Heart right ventricle (tissue), 16 donors: ENCODE results near the gene POLR2L. TPM values are rescaled to one million over a fixed set of nuclear protein-coding genes. Genes with fewer than 3 reads are reported as not detected.

Experiments used
- ATAC-seq, 8 donors: fragments of 200-7000 bp; cut with Tn5 transposase; one replicate each; pipeline ENCODE4 v1.9.1; 2020; ENCODE audit warnings: mild to moderate bottlenecking in 8 of 8, moderate library complexity in 8 of 8, moderate number of reproducible peaks in 1 of 8
- DNase-seq, 2 donors: peaks; one replicate each; pipeline ENCODE4 v3.0.0-alpha.2; 2020
- H3K27ac ChIP-seq, 10 donors: fragments of 200-600 bp; sonication (generic) in 2 of 10; one replicate each; pipeline versions ENCODE4 v1.5.0 to v1.8.0; 2020 to 2022; ENCODE audit warnings: mild to moderate bottlenecking in 3 of 10
- H3K27me3 ChIP-seq, 7 donors: fragments of 200-600 bp; one replicate each; pipeline ENCODE4 v1.8.0; 2021 to 2022; ENCODE audit warnings: mild to moderate bottlenecking in 2 of 7
- H3K36me3 ChIP-seq, 9 donors: fragments of 200-600 bp; sonication (generic) in 1 of 9; one replicate each; pipeline versions ENCODE4 v1.5.0 to v1.8.0; 2020 to 2022; ENCODE audit warnings: mild to moderate bottlenecking in 2 of 9
- H3K4me1 ChIP-seq, 9 donors: fragments of 200-600 bp; sonication (generic) in 1 of 9; one replicate each; pipeline versions ENCODE4 v1.5.0 to v1.8.0; 2020 to 2022; ENCODE audit warnings: mild to moderate bottlenecking in 4 of 9
- H3K4me3 ChIP-seq, 10 donors: fragments of 200-600 bp; sonication (generic) in 2 of 10; one replicate each; pipeline versions ENCODE4 v1.5.0 to v1.8.0; 2020 to 2022; ENCODE audit warnings: mild to moderate bottlenecking in 7 of 10, moderate library complexity in 2 of 10
- H3K9me3 ChIP-seq, 11 donors: fragments of 200-600 bp in 10 of 11; sonication (generic) in 2 of 11; one replicate each; pipeline versions ENCODE4 v1.5.0 to v1.8.0; 2013 to 2022; ENCODE audit warnings: mild to moderate bottlenecking in 2 of 11, control low read depth in 1 of 11, moderate library complexity in 1 of 11
- WGBS, 2 donors: extraction: QIAGEN DNeasy Blood & Tissue Kit; methylation state at CpG; one replicate each; pipeline ENCODE4 v1.1.7; 2013; ENCODE audit warnings: inconsistent platforms in 1 of 2; 5-methylcytosine and 5-hydroxymethylcytosine counted together
- intact Hi-C, 10 donors: fragments of 100-400 bp; cut with DNase I; formaldehyde crosslinking; loops; one replicate each; pipeline versions ENCODE4 v1.11.1 to v1.14.2; 2022
- polyA plus RNA-seq, 2 donors: library from polyadenylated mRNA; stranded (reverse); fragments of 200-250 nt; gene quantifications; one replicate each; pipeline ENCODE4 v1.2.3, GENCODE V29; 2013
- total RNA-seq, 10 donors: library from RNA; stranded (reverse); fragmentation: NEBNext Ultra II Directional in 3 of 10; extraction: Animal tissue kit (Norgen Biotek cat#: 25700) in 3 of 10; gene quantifications; one replicate each; pipeline versions ENCODE4 v1.2.1 to v1.2.4, GENCODE V29; 2021 to 2023
- TF ChIP-seq, protein P1 (sequence below), 9 donors: fragments of 200-600 bp; sonication (generic) in 2 of 9; IDR thresholded peaks; one replicate each; pipeline versions ENCODE4 v1.5.0 to v1.8.0; 2021 to 2022; ENCODE audit warnings: antibody characterized with exemption in 9 of 9, mild to moderate bottlenecking in 5 of 9, moderate library complexity in 1 of 9
- donor health status: Arrhythmogenic right ventricular cardiomyopathy.
- donor health status: ischemic (EF 13 %, LVEDD 7.1; RV severe dilation, severe dysfunction).
- donor health status: healthy with polysubstance abuse.
- donor health status: DM: no; HTN: yes; CAD: no.
- donor health status: DM: no; HTN: no; CAD: no.
- donor health status: ischemic (EF 25% LVEDD 6.9; RV normal size, moderate dysfunction).
- donor health status: ischemic (EF 25% LVEDD 5.7; RV mildly dilated, moderate dysfunction).
- donor health status: healthy.
- donor health status: DM: yes; HTN: yes; CAD: no.
- donor health status: Ischemic cardiomyopathy.
- donor health status: ischemic (EF 35%, LVEDD 5.7; RV mildly dilated, moderate dysfunction).
- donor health status: nonischemic (EF 11% LVEDD 7.7; RV severe dilation, severe dysfunction).
- donor health status: DM: yes; HTN: yes; CAD: no.
- donor health status: PGD.
- donor health status: ischemic (EF 29% LVEDD 5.4; RV normal size, mild dysfunction).
- donor health status: nonischemic (EF 23%, LVEDD 6.1; RV moderate dilation, normal function).

The POLR2L gene
- total and polyA plus RNA-seq, 12 donors = 148 to 279 (median 234) TPM

DNA sequence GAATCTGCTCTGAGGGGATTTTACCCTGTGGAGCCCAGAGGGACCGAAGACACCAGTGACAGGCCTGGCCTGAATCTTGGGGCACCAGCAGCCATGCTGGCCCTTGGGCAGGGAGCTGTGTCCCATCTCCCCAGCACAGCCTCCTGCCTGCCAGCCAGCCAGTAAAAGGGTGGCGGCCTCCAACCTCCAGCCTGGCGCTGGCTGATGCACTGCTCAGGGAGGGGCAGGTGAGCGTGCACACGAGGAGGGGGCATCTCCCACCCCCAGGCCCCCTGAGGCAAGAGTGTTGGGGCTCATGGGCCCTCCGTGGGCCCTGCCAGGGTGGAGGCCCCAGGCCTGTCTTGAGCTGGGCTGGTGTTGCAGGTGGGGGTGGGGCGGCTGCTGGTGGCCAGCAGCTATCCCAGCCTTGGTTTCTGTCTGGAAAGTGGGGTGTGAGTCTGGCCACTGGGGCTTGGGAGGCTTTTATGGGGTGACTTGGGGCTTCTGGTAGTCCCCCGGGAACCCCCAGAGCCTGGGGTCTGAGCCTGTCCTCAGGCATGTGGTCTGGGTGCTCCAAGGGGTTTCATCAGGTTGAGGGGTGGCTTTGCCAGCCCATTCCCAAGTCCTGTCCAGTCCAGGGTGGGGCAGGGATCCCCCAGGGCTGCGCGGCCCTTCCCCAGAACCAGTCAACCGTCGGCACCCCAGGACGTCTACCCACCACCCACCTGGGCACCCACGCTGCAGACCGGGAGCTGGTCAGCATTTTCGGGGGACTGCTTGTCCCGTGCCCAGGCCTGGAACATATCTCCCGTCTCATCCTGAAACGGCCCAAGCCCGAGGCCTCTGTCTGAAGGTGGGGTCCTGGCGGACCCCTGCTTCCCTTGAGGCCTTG lies 18.1 kb upstream of the POLR2L start:
- Histone ChIP-seq H3K27ac (peak overlapping the region in 7 of 10 donors; percentile 14 to 69 (median 53)), H3K4me1 (peaks cover 11 to 43% (median 33%) of the 10 kb centered on the region in 9 donors), H3K4me3 (peak overlapping the region in 4 of 10 donors; percentile 5 to 33 (median 20)), H3K36me3 (peaks cover 0 to 36% (median 6%) of the 10 kb centered on the region in 9 donors), H3K9me3 (no peaks in the 10 kb centered on the region), H3K27me3 (no peaks in the 10 kb centered on the region)
- ATAC-seq (peak in 2 of 8 donors; percentile 1 to 6), DNase-seq (no peak)
- WGBS, 2 donors = 85 to 86% methylated on average over 21 of the region's 21 CpGs
- intact Hi-C loops = no loop called here
- TF ChIP-seq, protein P1, sequence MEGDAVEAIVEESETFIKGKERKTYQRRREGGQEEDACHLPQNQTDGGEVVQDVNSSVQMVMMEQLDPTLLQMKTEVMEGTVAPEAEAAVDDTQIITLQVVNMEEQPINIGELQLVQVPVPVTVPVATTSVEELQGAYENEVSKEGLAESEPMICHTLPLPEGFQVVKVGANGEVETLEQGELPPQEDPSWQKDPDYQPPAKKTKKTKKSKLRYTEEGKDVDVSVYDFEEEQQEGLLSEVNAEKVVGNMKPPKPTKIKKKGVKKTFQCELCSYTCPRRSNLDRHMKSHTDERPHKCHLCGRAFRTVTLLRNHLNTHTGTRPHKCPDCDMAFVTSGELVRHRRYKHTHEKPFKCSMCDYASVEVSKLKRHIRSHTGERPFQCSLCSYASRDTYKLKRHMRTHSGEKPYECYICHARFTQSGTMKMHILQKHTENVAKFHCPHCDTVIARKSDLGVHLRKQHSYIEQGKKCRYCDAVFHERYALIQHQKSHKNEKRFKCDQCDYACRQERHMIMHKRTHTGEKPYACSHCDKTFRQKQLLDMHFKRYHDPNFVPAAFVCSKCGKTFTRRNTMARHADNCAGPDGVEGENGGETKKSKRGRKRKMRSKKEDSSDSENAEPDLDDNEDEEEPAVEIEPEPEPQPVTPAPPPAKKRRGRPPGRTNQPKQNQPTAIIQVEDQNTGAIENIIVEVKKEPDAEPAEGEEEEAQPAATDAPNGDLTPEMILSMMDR (IDR thresholded peaks at IDR 0.05) = no peak

DNA sequence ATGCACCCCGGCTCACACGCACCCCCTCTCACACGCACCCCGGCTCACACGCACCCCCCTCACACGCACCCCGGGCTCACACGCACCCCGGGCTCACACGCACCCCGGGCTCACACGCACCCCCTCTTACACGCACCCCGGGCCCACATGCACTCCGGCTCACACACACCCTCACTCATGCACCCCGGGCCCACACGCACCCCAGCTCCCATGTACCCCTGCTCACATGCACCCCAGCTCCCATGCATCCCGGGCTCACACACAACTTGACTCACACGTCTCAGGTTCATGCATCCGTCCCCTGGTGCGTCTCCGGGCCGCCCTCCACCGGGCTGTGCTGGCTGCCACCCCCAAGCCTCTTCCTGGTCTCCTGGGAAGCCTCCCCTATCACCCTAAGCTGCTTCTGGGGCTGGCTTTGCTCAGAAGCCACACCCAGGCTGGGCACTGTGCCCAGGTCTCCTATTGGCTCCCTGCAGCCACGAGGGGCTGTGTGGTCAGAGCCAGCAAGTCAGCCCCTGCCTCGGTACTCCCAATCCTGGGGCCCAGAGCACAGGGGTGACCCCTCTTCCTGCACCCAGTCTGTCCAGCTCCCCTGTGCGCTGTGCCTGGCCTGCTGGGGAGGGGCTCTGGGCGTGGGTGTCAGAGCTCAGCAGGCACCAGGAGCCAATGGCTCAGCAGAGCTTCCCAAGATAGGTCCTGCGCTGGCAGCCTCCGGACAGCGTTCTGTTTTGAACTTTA lies 17.2 kb upstream of the POLR2L start:
- peak overlapping the region in 8 of 10 donors; percentile 14 to 69 (median 50) for H3K27ac ChIP-seq

DNA sequence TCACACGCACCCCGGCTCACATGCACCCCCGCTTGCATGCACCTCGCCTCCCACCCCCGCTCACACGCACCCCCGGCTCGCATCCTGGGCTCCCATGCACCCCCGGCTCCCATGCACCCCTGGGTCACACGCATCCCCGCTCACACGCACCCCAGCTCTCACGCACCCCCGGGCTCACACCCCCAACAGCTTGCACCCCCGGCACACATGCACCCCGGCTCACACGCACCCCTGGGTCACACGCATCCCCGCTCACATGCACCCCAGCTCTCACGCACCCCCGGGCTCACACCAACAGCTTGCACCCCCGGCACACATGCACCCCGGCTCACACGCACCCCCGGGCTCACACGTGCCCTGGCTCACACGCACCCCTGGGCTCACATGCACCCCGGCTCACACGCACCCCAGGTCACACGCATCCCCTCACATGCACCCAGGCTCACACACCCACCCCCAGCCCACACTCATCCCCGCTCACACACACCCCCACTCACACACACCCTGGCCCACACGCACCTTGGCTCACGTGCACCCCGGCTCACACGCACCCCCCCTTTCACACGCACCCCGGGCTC lies 16.5 kb upstream of the POLR2L start:
- Histone ChIP-seq H3K27me3 (no peaks in the 10 kb centered on the region), H3K36me3 (peaks cover 0 to 25% (median 0%) of the 10 kb centered on the region in 9 donors), H3K9me3 (no peaks in the 10 kb centered on the region), H3K27ac (no peak overlapping the region), H3K4me3 (no peak overlapping the region), H3K4me1 (peaks cover 11 to 52% (median 33%) of the 10 kb centered on the region in 9 donors)
- DNase-seq = no peak
- ATAC-seq = no peak
- WGBS, 2 donors = 92 to 95% methylated on average over 33 to 37 of the region's 37 CpGs
- intact Hi-C loops = loop anchor here in 2 of 10 donors (10.0 kb wide), 1 partner anchor 186 kb away; no protein-coding TSS in a partner anchor
- TF ChIP-seq, protein P1 (IDR thresholded peaks at IDR 0.05) = no peak

More for the DNA sequence above, 17.2 kb upstream of the POLR2L start:
- Histone ChIP-seq H3K9me3 (no peaks in the 10 kb centered on the region), H3K36me3 (peaks cover 0 to 28% (median 0%) of the 10 kb centered on the region in 9 donors), H3K4me3 (peak overlapping the region in 5 of 10 donors; percentile 5 to 34 (median 24)), H3K4me1 (peaks cover 11 to 52% (median 33%) of the 10 kb centered on the region in 9 donors), H3K27me3 (no peaks in the 10 kb centered on the region)
- ATAC-seq (peak; percentile 60 to 81 (median 76)), DNase-seq (peak; percentile 79 to 84)
- 49 to 57% methylated on average over 29 to 31 of the region's 31 CpGs for WGBS, 2 donors
- TF ChIP-seq, protein P1 (IDR thresholded peaks at IDR 0.05) = no peak
- intact Hi-C loops = loop anchor here in 2 of 10 donors (10.0 kb wide), 1 partner anchor 185 kb away; no protein-coding TSS in a partner anchor
